Liver (tissue), 9 donors: Measurements from ENCODE around the gene KLK10. TPM values are rescaled to one million over a fixed set of nuclear protein-coding genes. Genes with fewer than 3 reads are reported as not detected.

ENCODE experiments used
- DNase-seq: peaks from one replicate; pipeline ENCODE4 v3.0.0-alpha.2; 2017; ENCODE audit warnings: low spot score
- H3K27ac ChIP-seq, 2 donors: one replicate each; pipeline ENCODE4 v1.7.0; 2013; ENCODE audit warnings: inconsistent platforms in 2 of 2, low read length in 2 of 2, control low read depth in 1 of 2, low read depth in 1 of 2, mild to moderate bottlenecking in 1 of 2
- H3K27me3 ChIP-seq, 4 donors: one replicate each; pipeline versions ENCODE4 v1.6.1 to v1.7.0; 2013; ENCODE audit warnings: low read length in 3 of 4, inconsistent platforms in 1 of 4, mild to moderate bottlenecking in 1 of 4, moderate library complexity in 1 of 4; ENCODE audit not compliant: control insufficient read depth in 4 of 4, insufficient read depth in 4 of 4
- H3K36me3 ChIP-seq, 4 donors: one replicate each; pipeline versions ENCODE4 v1.6.1 to v1.7.0; 2013; ENCODE audit warnings: low read length in 3 of 4, mild to moderate bottlenecking in 3 of 4, low read depth in 1 of 4, moderate library complexity in 1 of 4; ENCODE audit not compliant: control insufficient read depth in 4 of 4, insufficient read depth in 3 of 4
- H3K4me1 ChIP-seq, 4 donors: one replicate each; pipeline versions ENCODE4 v1.6.1 to v1.7.0; 2013; ENCODE audit warnings: low read length in 3 of 4, mild to moderate bottlenecking in 3 of 4, moderate library complexity in 1 of 4; ENCODE audit not compliant: control insufficient read depth in 4 of 4, insufficient read depth in 4 of 4
- H3K4me3 ChIP-seq, 3 donors: one replicate each; pipeline versions ENCODE4 v1.6.1 to v1.7.0; 2013; ENCODE audit warnings: low read length in 3 of 3, control low read depth in 1 of 3, low read depth in 1 of 3, mild to moderate bottlenecking in 1 of 3
- H3K9ac ChIP-seq, 2 donors: one replicate each; pipeline ENCODE4 v1.7.0; 2013; ENCODE audit warnings: low read length in 2 of 2, mild to moderate bottlenecking in 2 of 2, moderate library complexity in 2 of 2, control low read depth in 1 of 2, low read depth in 1 of 2
- H3K9me3 ChIP-seq, 4 donors: one replicate each; pipeline versions ENCODE4 v1.6.1 to v1.7.0; 2013; ENCODE audit warnings: low read length in 3 of 4; ENCODE audit not compliant: control insufficient read depth in 4 of 4
- FOXA1 ChIP-seq: IDR thresholded peaks from 2 replicates; pipeline ENCODE4 v1.6.1; 2016; ENCODE audit warnings: antibody characterized with exemption
- FOXA2 ChIP-seq: IDR thresholded peaks from 2 replicates; pipeline ENCODE4 v1.6.1; 2016; ENCODE audit warnings: antibody characterized with exemption
- GABPA ChIP-seq, 2 donors: IDR thresholded peaks in 1 of 2; conservative IDR thresholded peaks in 1 of 2; 2 replicates each; pipeline ENCODE4 v1.6.1; 2016; ENCODE audit warnings: antibody characterized with exemption in 2 of 2, mild to moderate bottlenecking in 1 of 2, moderate library complexity in 1 of 2
- HNF4G ChIP-seq: IDR thresholded peaks from 2 replicates; pipeline ENCODE4 v1.6.1; 2016; ENCODE audit warnings: antibody characterized with exemption
- JUND ChIP-seq, 2 donors: IDR thresholded peaks; 2 replicates each; pipeline ENCODE4 v1.6.1; 2016; ENCODE audit warnings: antibody characterized with exemption in 2 of 2
- NR2F2 ChIP-seq: IDR thresholded peaks from 2 replicates; pipeline ENCODE4 v1.6.1; 2016; ENCODE audit warnings: antibody characterized with exemption
- RAD21 ChIP-seq, 2 donors: IDR thresholded peaks; 2 replicates each; pipeline ENCODE4 v1.6.1; 2016; ENCODE audit warnings: antibody characterized with exemption in 2 of 2, mild to moderate bottlenecking in 2 of 2
- RXRA ChIP-seq, 2 donors: IDR thresholded peaks; 2 replicates each; pipeline ENCODE4 v1.6.1; 2017 to 2018; ENCODE audit warnings: antibody characterized with exemption in 2 of 2, mild to moderate bottlenecking in 1 of 2
- SP1 ChIP-seq: IDR thresholded peaks from 2 replicates; pipeline ENCODE4 v1.6.1; 2018; ENCODE audit warnings: antibody characterized with exemption, mild to moderate bottlenecking
- TAF1 ChIP-seq: conservative IDR thresholded peaks from 2 replicates; pipeline ENCODE4 v1.6.1; 2016; ENCODE audit warnings: antibody characterized with exemption, mild to moderate bottlenecking
- YY1 ChIP-seq: IDR thresholded peaks from 2 replicates; pipeline ENCODE4 v1.6.1; 2016; ENCODE audit warnings: antibody characterized with exemption, mild to moderate bottlenecking
- WGBS: extraction: QIAGEN DNeasy Blood & Tissue Kit; methylation state at CpG from one replicate; pipeline ENCODE4 v1.1.7; 2013; 5-methylcytosine and 5-hydroxymethylcytosine counted together
- polyA plus RNA-seq, 2 donors: library from polyadenylated mRNA; stranded (reverse) in 1 of 2; unstranded in 1 of 2; fragments of 200-250 nt in 1 of 2; fragments of >200 nt in 1 of 2; fragmentation: Nextera tagmentation in 1 of 2; extraction: Ambion mirVana in 1 of 2; gene quantifications; one replicate each; pipeline versions ENCODE4 v1.2.1 to v1.2.3, GENCODE V29; 2013 to 2015
- total RNA-seq, 2 donors: library from RNA; depleted of rRNA; stranded (reverse); fragments of >200 nt; gene quantifications; one replicate each; pipeline ENCODE4 v1.2.3, GENCODE V29; 2014
- TF ChIP-seq, protein P1 (sequence below): fragments of 150-350 bp; IDR thresholded peaks from 2 replicates; pipeline ENCODE4 v1.5.1; 2017; ENCODE audit warnings: improper control_type of control experiment, low read depth, low read length; ENCODE audit not compliant: missing input control
- TF ChIP-seq, protein P2 (sequence below): IDR thresholded peaks from 2 replicates; pipeline ENCODE4 v1.6.1; 2016; ENCODE audit warnings: antibody characterized with exemption
- TF ChIP-seq, protein P3 (sequence below): IDR thresholded peaks from 2 replicates; pipeline ENCODE4 v1.6.1; 2016; ENCODE audit warnings: antibody characterized with exemption, mild to moderate bottlenecking
- TF ChIP-seq, protein P4 (sequence below): IDR thresholded peaks from 2 replicates; pipeline ENCODE4 v1.6.1; 2016; ENCODE audit warnings: antibody characterized with exemption
- TF ChIP-seq, protein P5 (sequence below): IDR thresholded peaks from 2 replicates; pipeline ENCODE4 v1.6.1; 2016; ENCODE audit warnings: antibody characterized with exemption
- donor health status: healthy.
- donor health status: healthy.
- donor health status: healthy.
- donor health status: healthy.
- donor health status: healthy.

KLK10 gene
- total and polyA plus RNA-seq, 4 donors, result 0.06 TPM; not detected in 3

DNA sequence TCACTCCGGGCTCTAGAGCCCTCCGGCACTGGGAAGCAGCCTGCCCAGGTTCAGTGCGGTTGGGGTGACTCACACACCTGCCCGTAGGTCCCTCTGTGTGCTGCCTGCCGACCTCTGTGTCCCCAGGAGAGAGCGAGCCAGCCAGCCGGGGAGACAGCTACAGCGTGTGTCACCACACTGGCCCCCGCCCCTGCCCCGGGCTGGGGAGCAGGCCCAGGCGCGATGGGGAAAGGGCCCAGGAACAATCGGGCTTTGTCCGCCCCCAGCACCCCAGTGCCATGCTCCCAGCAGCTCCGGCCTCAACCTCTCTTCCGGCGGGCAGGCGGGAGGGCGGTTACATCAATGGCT lies 50.1 kb downstream of the KLK10 start, which contains the start of gene KLK6:
Gene KLK6 (minus strand): TSS at position 179 of the 348 bp plus-strand sequence. CDS start 1,487 bp downstream, outside the sequence.
- no peaks in the 10 kb centered on the region for H3K36me3 ChIP-seq
- H3K9ac ChIP-seq, result no peak within 1 kb of the TSS
- no peak within 1 kb of the TSS for H3K4me3 ChIP-seq
- DNase-seq, result no peak
- no peak within 1 kb of the TSS for H3K27ac ChIP-seq
- H3K4me1 ChIP-seq, result no peaks in the 10 kb centered on the region
- H3K27me3 ChIP-seq, result peaks cover 0 to 7% (median 2%) of the 10 kb centered on the region in 4 donors
- 70% methylated on average over 19 of the region's 19 CpGs for WGBS
- H3K9me3 ChIP-seq, result no peaks in the 10 kb centered on the region
- TF ChIP-seq FOXA1, result no peak
- TF ChIP-seq, protein P1, sequence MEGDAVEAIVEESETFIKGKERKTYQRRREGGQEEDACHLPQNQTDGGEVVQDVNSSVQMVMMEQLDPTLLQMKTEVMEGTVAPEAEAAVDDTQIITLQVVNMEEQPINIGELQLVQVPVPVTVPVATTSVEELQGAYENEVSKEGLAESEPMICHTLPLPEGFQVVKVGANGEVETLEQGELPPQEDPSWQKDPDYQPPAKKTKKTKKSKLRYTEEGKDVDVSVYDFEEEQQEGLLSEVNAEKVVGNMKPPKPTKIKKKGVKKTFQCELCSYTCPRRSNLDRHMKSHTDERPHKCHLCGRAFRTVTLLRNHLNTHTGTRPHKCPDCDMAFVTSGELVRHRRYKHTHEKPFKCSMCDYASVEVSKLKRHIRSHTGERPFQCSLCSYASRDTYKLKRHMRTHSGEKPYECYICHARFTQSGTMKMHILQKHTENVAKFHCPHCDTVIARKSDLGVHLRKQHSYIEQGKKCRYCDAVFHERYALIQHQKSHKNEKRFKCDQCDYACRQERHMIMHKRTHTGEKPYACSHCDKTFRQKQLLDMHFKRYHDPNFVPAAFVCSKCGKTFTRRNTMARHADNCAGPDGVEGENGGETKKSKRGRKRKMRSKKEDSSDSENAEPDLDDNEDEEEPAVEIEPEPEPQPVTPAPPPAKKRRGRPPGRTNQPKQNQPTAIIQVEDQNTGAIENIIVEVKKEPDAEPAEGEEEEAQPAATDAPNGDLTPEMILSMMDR, result no peak
- no peak for TF ChIP-seq TAF1

DNA sequence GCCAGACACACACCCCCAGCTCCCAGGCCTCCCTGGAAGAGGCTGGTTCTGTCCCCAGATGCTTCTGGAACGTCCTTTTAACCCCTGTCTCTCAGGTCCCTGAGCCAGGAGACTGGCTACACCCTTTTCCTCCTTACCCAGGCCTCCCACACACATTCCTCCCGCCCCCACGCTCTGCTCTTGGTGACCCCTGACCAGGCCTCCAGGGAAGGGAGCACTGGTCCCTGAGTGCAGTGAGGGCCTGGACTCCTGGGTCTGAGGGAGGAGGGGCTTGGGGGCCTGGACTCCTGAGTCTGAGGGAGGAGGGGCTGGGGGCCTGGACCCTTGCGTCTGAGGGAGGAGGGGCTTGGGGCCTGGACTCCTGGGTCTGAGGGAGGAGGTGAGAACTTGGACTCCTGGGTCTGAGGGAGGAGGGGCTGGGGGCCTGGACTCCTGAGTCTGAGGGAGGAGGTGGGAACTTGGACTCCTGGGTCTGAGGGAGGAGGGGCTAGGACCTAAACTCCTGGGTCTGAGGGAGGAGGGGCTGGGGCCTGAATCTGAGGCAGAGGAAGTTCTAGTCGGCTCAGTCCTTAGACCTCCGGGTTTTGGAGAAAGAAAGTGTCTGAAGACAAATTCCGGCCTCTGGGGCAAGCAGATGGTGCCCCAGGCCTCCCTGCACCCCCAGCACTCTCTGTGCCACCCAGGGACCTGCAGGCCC lies 50.6 kb downstream of the KLK10 start:
- no peak overlapping the region for H3K4me3 ChIP-seq
- 34% methylated on average over 7 of the region's 7 CpGs for WGBS
- H3K27ac ChIP-seq, result no peak overlapping the region
- H3K36me3 ChIP-seq, result no peaks in the 10 kb centered on the region
- DNase-seq, result no peak
- H3K27me3 ChIP-seq, result peaks cover 0 to 7% (median 2%) of the 10 kb centered on the region in 4 donors
- TF ChIP-seq TAF1 (no peak), SP1 (no peak), RAD21 (IDR thresholded peaks at IDR 0.05) (no peak), NR2F2 (no peak), YY1 (no peak), FOXA1 (no peak), FOXA2 (no peak), GABPA (IDR thresholded peaks at IDR 0.05 in 1 of 2, conservative IDR thresholded peaks at IDR 0.05 in 1 of 2) (no peak), JUND (IDR thresholded peaks at IDR 0.05) (no peak), HNF4G (no peak), RXRA (IDR thresholded peaks at IDR 0.05) (no peak)
- TF ChIP-seq, protein P1, result no peak
- TF ChIP-seq, protein P2, sequence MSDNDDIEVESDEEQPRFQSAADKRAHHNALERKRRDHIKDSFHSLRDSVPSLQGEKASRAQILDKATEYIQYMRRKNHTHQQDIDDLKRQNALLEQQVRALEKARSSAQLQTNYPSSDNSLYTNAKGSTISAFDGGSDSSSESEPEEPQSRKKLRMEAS, result no peak
- TF ChIP-seq, protein P3, sequence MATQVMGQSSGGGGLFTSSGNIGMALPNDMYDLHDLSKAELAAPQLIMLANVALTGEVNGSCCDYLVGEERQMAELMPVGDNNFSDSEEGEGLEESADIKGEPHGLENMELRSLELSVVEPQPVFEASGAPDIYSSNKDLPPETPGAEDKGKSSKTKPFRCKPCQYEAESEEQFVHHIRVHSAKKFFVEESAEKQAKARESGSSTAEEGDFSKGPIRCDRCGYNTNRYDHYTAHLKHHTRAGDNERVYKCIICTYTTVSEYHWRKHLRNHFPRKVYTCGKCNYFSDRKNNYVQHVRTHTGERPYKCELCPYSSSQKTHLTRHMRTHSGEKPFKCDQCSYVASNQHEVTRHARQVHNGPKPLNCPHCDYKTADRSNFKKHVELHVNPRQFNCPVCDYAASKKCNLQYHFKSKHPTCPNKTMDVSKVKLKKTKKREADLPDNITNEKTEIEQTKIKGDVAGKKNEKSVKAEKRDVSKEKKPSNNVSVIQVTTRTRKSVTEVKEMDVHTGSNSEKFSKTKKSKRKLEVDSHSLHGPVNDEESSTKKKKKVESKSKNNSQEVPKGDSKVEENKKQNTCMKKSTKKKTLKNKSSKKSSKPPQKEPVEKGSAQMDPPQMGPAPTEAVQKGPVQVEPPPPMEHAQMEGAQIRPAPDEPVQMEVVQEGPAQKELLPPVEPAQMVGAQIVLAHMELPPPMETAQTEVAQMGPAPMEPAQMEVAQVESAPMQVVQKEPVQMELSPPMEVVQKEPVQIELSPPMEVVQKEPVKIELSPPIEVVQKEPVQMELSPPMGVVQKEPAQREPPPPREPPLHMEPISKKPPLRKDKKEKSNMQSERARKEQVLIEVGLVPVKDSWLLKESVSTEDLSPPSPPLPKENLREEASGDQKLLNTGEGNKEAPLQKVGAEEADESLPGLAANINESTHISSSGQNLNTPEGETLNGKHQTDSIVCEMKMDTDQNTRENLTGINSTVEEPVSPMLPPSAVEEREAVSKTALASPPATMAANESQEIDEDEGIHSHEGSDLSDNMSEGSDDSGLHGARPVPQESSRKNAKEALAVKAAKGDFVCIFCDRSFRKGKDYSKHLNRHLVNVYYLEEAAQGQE, result no peak
- TF ChIP-seq, protein P4, sequence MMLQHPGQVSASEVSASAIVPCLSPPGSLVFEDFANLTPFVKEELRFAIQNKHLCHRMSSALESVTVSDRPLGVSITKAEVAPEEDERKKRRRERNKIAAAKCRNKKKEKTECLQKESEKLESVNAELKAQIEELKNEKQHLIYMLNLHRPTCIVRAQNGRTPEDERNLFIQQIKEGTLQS, result no peak
- TF ChIP-seq, protein P5, sequence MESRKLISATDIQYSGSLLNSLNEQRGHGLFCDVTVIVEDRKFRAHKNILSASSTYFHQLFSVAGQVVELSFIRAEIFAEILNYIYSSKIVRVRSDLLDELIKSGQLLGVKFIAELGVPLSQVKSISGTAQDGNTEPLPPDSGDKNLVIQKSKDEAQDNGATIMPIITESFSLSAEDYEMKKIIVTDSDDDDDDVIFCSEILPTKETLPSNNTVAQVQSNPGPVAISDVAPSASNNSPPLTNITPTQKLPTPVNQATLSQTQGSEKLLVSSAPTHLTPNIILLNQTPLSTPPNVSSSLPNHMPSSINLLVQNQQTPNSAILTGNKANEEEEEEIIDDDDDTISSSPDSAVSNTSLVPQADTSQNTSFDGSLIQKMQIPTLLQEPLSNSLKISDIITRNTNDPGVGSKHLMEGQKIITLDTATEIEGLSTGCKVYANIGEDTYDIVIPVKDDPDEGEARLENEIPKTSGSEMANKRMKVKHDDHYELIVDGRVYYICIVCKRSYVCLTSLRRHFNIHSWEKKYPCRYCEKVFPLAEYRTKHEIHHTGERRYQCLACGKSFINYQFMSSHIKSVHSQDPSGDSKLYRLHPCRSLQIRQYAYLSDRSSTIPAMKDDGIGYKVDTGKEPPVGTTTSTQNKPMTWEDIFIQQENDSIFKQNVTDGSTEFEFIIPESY, result no peak
- H3K9ac ChIP-seq, result no peak overlapping the region
- H3K4me1 ChIP-seq, result no peaks in the 10 kb centered on the region
- H3K9me3 ChIP-seq, result no peaks in the 10 kb centered on the region
